Choroid plexus epithelial cell (primary cell): ENCODE measurements around the gene RABEP2.
"Not testable (repeated sequence)": the region's sequence is repeated elsewhere in the genome, so short reads cannot be mapped to it uniquely, and the experiment has no call there.

ENCODE experiments used
- DNase-seq: peaks from one replicate; pipeline ENCODE4 v3.0.0-alpha.2; 2010; ENCODE audit warnings: low read depth
- H3K4me3 ChIP-seq: 2 replicates; pipeline ENCODE4 v1.5.1; 2011; ENCODE audit warnings: low read depth, mild to moderate bottlenecking, control low read depth, low read length, moderate library complexity
- TF ChIP-seq, protein P1 (sequence below): conservative IDR thresholded peaks from 2 replicates; pipeline ENCODE4 v1.5.1; 2011; ENCODE audit warnings: low read depth, mild to moderate bottlenecking, control low read depth, inconsistent platforms, low read length, moderate library complexity

Gene RABEP2

DNA sequence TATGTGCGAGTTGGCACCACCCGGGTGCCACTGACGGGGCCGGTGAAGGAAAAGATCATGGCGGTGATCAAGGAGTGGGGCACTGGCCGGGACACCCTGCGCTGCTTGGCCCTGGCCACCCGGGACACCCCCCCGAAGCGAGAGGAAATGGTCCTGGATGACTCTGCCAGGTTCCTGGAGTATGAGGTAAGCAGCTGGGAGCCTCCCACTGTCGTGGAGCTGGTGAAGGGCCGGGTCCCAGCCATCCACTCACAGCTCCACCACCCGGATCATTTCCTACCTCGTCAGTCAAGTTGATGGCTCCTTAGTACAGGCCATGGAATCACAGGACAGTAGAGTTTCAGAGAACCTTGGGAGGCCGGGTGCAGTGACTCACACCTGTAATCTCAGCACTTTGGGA lies 26.8 kb downstream of the RABEP2 start:
- no peak for DNase-seq
- TF ChIP-seq, protein P1, sequence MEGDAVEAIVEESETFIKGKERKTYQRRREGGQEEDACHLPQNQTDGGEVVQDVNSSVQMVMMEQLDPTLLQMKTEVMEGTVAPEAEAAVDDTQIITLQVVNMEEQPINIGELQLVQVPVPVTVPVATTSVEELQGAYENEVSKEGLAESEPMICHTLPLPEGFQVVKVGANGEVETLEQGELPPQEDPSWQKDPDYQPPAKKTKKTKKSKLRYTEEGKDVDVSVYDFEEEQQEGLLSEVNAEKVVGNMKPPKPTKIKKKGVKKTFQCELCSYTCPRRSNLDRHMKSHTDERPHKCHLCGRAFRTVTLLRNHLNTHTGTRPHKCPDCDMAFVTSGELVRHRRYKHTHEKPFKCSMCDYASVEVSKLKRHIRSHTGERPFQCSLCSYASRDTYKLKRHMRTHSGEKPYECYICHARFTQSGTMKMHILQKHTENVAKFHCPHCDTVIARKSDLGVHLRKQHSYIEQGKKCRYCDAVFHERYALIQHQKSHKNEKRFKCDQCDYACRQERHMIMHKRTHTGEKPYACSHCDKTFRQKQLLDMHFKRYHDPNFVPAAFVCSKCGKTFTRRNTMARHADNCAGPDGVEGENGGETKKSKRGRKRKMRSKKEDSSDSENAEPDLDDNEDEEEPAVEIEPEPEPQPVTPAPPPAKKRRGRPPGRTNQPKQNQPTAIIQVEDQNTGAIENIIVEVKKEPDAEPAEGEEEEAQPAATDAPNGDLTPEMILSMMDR: no peak
- H3K4me3 ChIP-seq: no peak overlapping the region

DNA sequence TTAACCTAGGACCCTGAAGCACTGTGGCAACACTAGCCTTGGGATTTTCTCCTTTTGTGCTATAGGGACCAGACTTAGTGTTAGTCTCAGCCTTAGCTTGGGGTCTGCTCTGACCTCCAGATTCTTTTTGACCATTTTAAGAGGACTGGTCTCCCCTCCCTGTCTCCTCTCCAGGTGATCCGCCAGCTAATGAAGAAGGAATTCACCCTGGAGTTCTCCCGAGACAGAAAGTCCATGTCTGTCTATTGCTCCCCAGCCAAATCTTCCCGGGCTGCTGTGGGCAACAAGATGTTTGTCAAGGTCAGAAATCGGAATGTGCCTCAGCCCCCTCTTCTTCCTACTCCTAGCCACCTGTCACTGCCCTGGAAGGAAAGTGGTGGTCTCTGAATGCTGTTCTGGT lies 27.2 kb downstream of the RABEP2 start:
- H3K4me3 ChIP-seq: no peak overlapping the region
- no peak for DNase-seq
- TF ChIP-seq, protein P1: no peak

DNA sequence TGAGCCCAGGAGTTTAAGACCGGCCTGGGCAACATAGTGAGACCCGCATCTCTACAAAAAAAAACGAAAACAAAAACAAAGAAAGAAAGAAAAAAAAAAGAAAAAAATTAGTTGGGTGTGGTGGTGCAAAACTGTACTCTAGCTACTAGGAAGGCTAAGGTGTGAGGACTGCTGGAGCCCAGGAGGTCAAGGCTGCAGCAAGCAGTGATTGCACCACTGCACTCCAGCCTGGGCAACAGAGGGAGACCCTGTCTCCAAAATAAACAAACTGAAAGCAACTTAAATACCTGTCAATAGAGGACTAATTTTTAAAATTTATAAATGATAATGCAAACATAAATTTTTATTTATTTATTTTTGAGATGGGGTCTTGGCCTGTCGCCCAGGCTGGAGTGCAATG lies 29.4 kb downstream of the RABEP2 start:
- DNase-seq: no peak
- TF ChIP-seq, protein P1: no peak
- H3K4me3 ChIP-seq: no peak overlapping the region

DNA sequence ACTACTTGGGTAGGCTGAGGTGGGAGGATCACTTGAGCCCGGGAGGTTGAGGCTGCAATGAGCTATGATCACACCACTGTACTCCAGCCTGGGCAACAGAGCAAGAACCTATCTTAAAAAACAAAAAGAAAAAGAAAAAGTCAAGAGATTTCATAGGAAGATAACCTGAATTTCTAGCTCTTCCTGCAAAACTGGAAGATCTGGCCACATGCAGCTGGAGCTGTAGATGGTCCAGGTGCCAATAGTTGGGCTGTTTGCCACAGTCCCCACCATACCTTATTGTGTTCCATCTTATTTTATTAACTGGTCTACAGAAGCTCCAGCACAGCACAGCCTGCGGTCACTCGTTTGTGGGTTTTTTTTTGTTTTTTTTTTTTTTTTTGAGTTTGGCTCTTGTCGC lies 31.7 kb downstream of the RABEP2 start:
- H3K4me3 ChIP-seq: no peak overlapping the region
- TF ChIP-seq, protein P1: no peak
- no peak for DNase-seq

DNA sequence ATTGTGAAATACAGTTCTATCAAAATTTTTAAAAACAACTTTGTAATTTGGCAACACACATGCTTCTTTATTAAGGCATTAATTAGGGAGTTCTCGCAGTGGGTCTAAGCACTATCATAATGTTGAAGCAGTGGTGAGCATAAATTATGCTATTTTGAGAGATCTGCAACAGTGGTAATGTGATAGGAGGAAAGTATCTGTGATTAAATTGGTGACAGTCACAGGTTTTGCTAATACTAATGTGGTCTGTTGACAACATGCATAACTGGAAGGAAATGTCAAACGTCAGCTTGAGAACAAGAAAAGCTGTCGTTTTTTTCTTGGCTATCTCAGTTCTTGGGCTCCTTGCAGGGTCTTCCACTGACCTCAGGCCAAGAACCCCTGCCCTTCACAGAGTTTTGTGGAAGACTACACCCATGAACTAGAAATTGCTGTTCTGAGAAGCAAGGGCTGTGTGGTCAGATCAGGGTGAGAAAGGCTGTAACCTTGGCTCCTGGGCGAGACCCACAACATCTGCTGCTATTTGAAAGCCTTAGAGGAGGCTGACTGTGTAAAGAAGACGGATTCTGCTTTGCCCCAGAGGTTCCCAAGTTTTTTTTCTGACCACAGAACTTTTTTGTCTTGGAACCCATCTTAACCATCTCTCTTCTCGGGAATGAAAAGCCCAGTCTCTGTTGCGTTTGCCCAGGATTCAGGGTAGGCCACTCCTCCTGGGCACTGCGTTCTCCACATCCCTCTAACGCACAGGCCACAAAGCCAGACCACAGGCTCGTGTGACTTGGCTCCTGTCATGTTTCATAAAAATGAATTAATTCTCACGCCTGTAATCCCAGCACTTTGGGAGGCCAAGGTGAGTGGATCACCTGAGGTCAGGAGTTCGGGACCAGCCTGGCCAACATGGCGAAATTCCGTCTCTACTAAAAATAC lies 32.8 kb downstream of the RABEP2 start:
- no peak for DNase-seq

DNA sequence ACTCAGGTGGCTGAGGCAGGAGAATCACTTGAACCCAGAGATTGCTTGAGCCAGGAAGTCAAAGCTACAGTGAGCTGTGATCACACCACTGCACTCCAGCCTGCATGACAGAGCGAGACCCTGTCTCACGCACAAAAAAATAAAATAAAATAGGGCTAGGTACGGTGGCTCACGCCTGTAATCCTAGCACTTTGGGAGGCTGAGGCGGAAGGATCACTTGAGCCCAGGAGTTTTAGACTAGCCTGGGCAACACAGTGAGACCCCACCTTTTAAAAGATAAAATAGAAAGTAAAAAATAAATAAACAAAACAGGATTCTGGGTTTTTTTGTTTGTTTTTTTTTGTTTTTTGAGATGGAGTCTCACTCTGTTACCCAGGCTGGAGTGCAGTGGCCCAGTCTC lies 34.7 kb downstream of the RABEP2 start:
- H3K4me3 ChIP-seq, DNase-seq: not testable (repeated sequence)

More for the DNA sequence above, 32.8 kb downstream of the RABEP2 start:
- TF ChIP-seq, protein P1: no peak
- H3K4me3 ChIP-seq: no peak overlapping the region

DNA sequence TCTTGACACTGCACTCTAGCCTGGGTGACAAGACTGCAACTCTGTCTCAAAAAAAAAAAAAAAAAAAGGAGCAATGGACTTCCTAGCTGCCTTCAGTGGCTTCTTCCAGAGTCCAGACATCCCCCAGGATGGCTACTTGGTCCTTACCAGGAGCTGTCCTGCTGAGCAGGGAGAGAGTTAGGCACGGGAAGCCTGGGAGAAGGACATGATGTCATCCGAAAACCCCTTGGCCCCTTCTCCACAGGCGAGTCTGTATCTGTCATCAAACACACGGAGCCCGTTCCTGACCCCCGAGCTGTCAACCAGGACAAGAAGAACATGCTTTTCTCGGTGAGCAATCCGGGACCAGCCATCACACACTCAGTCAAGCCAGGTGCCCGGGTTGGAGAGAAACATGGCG lies 38.1 kb downstream of the RABEP2 start:
- no peak overlapping the region for H3K4me3 ChIP-seq
- TF ChIP-seq, protein P1: no peak
- no peak for DNase-seq
